NCI-H146 treated with DMSO at 0.1 percent for 48 hours (cell line): Measurements from ENCODE around the gene MXRA7.
A peak's percentile ranks its signal among the peaks of the same experiment; 100 is the strongest.

ENCODE experiments used
- DNase-seq: peaks from one replicate; lab custom pipeline; 2025; ENCODE audit not compliant: unreplicated experiment; lab: John Stamatoyannopoulos, UW

MXRA7 gene

DNA sequence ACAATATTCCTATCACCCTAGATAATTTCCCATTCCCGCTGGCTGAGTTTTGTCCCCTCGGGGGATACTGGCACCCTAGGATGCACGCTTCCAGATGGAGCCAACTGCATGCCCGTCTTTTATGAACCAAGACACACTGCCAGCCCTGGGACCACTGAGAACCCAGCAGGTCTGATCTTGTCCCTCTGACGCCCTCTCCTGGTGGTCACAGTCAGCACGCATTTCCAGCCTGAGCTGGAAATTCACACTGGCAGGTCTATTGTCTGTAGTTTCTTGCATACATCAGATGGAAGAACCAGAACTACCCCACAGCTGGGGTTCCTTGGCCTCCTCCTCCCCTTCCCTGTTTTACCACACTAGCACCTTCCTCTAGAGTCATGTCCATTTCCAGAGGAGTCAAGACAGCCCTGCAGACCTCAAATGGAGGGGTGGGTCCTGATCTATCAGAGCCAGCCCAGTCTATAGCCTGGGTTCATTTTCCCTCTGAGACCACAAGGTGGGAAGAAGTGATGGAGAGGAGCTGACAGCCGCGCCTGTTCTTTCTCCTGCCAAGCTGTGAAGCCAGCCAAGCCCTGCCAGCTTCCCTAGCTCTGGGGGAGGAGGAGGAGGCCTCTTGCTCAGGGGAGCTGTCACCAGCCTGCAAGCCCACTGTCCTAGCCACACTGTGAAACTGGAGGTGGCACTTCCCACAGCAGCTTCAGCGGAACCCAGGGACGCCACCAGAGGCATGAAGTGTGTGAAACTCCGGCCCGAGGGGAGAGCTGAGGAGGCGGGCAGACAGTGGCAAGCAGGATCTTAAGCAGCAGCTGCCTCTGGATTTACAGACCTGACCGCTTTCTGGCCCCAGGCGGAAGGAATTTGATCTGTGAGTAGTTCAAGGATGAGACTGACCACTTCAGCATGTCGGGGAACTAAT, 29.3 kb downstream of the MXRA7 start:
- DNase-seq = peak; percentile 69

DNA sequence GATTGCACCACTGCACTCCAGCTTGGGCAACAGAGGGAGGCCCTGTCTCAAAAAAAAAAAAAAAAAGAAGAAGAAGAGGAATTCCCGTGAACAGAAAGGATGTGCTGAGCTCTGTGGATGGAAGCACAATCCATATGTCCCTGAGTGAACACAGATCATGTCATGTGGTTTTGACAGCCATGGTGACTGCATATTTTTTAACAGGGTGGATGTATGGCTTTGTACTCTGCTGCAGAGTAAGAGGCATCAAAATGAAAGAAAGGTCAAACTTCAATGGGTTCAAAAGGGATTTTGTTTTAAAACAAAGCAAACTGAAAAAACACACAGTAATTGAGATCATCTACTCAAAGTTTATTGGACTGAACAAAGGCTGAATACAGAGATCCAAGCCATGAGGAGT, 31.5 kb downstream of the MXRA7 start:
- DNase-seq = no peak

DNA sequence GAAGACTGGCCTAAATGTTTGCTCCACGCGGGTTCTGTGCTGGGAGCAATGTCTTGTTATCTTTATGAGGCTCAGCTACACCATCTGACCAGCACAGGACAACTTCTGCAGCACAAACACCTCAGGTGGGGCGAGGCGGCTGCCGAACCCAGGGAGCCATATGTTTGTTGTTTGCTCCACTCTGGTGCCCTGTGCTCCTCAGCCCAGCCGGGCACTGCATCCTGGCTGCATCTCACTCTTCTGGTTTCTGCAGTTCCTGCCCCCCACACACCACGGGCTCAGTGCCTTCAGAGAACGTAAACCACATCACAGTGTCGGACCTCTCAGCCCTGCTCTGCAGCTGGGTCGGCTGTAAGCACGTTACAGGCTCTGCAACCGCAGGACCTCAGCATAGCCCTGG, 32.4 kb downstream of the MXRA7 start:
- DNase-seq = no peak

DNA sequence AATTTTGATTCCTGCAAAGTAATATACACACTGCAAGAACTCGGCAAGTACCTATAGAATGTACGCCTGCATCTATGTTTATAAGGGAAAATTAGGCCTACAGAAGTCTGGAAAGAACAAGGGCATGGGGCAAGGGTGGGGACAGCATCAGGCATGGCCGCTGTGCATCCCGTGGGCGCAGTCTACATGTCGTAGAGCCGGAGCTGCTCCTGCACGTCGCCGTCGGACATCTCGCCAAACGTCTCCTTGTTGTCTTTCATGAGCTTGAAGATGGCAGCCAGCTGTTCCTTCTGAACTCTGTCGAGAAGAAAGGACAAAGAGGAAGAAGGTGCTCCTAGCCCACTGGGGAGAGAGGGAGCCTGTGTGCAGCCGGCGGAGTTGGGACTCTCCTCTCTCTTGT, 33.4 kb downstream of the MXRA7 start:
- no peak for DNase-seq

DNA sequence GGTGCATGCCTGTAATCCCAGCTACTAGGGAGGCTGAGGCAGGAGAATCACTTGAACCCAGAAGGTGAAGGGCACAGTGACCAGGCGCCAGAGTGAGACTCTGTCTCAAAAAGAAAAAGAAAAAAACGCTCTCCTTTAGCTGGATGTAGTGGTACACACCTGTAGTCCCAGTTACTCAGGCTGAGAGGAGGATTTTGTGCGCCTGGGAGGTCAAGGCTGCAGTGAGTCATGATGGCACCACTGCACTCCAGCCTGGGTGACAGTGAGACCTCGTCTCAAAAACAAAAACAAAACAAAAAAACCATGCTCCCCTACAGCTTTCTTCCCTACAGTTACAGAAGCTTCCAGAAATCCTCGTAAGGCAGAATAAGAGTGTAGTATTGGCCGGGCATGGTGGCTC, 34.1 kb downstream of the MXRA7 start:
- no peak for DNase-seq

DNA sequence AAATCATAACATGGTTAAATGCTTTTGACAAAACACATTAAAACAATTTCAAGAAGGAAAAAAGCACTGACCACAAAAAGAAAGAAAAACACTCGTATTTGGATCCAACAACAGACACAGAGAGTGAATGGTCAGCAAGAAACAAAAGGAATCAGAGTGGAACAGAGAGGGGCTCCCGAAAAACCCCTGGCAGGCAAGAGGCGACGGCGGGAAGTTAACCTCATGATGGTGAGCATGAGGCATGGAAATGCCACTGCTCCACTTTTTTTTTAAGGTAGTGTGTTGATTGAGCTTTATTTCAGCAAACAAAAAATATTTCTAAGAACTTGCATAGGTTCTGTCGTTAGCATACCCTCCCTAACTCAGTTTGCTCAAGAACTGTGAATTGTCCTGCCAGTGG, 35.1 kb downstream of the MXRA7 start:
- DNase-seq = no peak

DNA sequence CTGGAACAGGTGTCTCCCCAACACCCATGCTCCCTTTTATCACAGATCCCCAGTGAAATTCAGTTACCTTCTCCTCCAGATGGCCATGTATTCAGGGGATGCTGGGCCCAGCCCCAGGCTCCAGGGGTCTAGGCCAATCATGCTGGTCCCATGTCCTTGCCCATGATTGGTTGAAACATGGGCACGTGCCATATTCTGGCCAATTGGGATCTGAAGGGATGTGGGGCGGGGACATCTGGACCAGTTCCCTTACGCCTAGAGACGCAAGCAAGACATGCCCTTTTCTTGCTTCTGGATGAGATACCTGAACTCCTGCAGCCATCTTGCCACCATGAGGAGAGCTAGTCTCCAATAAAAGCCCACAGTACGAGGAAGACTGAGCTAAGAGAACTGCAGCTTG, 36.2 kb downstream of the MXRA7 start:
- DNase-seq = no peak

DNA sequence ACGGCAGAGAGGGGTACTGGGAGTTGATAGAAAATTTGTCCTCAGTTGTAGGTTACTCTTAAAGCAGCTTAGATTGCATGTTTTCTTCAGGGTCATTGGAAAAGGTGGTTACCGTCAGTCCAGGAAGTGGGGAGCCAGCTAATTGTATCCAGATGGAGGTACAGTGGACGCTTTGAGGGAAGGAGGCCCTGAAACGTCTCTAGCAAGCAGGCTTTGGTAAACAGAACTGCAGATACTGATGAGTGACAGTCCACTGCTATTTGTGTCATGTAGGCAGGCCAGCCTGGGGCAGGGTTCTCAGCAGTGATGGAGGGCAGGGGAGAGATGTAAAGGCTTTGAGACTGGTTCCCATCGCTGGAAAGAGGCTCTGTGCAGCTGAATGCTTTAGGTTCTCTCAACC, 37.0 kb downstream of the MXRA7 start:
- DNase-seq = no peak

DNA sequence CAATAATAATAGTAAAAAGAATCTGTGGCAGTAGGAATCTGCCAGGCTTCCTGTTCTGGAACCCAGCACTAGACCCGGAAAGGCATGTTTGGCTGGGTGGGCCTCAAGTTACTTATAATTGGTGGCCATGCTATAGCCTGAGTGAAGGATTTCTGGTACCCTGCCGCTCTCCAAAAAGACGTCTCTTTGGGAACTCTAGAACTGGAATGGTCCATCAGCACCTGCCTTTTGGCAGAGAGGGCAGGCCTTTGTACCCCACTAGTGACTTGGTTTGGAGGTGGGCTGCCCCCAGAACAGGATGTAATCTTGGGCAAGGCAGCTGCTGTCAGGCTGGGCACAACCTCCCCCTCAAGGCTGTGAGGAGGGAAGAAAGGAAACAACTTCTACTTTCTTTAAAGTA, 37.9 kb downstream of the MXRA7 start:
- no peak for DNase-seq

DNA sequence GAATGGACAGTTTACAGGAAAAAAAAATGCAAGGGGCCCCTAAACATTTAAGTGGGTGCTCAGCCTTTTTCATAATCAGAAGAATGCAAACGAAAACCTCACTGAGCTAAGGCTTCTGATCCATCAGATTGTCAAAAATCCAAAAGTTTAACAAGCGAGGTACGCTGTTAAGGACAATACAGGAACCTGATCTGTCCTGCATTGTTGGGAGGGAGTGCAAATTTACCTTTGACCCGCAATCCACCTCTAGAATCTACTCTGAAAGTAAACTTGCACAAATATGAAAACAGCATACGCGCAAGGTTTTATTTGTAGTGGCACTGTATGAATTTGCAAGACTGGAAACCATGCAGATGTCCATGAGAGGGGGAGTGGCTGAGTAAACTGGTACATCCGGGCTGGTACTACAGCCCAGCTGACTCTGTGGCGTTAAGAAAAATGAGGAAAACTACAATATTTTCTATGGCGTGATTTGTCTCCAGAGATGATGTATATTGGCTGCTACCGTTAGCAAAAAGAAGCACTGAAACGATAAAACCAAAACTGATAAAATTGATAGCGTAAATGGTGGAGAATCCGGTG, 38.4 kb downstream of the MXRA7 start:
- DNase-seq = peak; percentile 14

DNA sequence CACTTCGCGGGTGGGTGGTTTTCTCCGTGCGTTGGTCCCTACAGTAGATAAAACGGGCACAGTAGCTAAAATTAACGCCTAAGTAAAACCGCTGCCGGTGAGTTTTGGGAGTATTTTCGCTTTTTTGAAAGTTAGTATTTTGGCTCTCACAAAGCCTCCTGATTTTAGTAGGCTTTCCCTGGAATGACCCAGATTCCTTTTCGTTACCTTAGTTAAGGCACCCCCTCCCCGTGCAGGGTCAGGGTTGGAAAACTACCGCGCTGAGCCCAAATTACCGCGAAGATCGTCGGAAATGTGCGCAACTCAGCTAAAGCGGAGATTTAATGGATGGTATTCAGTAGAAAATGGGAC, 38.9 kb downstream of the MXRA7 start:
- DNase-seq = no peak

DNA sequence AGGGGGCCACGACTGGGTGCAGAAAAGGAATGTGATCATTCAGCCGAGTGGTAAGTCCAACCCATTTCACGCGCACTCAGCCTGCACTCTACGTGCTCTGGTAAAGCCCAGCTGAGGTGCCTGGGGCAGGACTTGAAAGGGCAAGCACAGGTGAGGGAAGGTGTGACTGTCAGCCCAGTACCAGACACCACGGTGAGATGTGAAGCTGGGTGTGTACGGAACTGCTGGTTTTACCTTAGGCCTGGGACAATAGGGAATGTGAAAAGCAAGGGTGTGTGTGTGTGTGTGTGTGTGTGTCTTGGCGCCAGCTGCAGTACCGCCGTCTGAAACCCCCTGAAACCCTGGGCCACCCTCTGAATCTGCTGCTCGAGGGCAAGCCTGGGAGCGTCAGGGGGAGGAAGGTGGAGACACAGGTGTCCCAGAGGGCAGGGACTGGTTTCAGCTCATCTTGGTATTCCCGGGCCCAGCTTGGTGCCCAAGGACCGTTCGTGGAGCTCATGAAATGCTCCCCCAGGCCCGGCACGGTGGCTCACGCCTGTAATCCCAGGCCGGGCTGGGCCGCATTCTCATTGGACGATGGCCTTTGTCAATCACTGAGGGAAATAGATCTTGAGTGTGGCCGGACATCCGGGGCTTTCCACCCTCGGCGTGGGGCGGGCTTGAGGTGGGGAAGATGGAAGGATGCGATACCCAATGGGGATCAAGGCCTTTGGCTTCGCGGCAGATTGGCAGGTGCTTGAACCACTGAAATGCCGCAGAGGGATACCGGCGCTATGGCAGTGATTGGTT, 39.4 kb downstream of the MXRA7 start:
- peak; percentile 97 for DNase-seq

DNA sequence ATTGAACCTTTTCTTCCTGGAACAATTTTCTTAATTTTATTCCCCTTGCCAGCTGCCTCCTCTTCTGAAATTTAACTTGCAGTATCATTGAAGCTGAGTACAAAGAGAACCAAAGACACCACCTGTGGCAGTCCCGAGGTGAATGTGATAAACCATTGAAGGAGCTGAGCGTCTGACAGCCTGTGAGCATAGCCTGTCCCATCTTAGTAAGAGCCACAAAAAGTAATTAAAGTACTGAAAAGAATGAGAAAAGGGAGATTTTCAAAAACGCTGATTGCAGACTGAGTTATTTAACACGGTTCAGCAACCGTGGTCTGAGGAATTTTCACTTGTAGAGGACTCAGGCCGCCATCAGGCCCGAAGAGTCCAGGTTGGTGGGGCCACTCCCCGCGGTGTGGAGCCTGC, 40.0 kb downstream of the MXRA7 start:
- DNase-seq = no peak

DNA sequence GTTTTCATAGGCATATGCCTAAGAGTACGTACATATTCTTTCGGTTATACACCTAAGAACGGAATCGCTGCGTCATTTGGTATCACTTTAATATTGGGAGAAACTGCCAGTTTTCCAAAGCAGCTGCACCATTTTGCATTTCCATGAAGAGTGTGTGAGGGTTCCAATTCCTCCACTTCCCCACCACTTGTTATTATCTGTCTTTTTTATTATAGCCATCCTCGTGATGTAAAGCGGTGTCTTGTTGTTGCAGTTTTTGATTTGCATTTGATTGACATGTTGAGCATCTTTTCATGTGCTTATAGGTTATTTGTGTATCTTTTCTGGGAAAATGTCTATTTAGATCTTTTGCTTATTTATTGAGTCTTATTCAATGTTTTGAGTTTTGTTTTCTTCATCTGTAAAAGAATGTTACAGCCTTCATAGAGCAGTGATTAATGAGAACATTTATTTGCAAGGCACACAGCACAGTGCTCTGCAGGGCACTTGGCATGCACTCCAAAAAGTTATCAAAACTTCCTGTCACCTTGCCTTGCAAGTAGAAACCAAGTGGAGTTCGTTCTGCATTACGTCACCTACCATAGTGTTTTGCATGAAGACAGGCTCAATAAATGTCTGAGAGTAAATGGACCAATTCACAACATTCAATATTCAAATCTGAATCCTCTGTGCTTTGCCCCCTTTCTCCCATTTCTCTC, 40.6 kb downstream of the MXRA7 start:
- DNase-seq = no peak

DNA sequence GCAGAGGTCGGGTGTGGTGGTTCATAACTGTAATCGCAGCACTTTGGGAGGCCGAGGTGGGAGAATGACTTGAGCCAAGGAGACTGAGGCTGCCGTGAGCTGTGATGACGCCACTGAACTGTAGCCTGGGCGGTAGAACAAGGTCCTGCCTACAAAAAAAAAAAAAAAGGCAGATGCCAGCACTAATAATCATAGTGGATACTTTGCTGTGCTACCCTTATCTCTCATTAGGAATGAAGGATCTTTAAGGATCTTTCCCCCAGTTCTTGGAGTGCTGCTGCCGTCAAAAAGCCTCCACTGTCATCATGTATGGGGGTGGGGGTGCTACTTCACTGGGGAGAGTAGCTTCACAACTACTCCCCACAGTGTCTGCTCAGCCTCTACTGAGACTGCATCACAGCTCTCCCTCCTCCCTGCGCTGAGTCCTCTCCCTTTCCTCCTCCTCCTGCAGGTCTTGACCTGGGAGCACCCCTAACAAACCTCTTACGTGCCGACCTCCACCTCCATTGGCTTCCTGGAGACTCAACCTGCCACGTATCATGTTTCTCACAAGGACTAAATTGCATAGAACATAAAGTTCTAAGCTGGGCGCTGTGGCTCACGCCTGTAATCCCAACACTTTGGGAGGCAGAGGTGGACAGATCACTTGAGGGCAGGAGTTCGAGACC, 42.8 kb downstream of the MXRA7 start:
- DNase-seq = no peak

DNA sequence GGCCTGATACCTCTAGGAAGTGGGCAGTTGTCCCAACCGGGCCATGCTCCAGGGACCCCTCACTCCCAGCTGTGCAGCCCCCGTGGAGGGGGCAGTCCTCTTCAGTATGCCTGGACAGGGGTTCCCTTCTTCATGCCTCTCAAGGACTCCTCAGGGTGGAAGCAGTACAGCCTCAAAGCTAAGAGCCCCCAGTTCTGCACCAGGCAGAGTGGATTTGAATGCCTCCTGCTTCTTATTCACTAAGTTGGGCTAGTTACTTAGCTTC, 43.3 kb downstream of the MXRA7 start:
- no peak for DNase-seq

DNA sequence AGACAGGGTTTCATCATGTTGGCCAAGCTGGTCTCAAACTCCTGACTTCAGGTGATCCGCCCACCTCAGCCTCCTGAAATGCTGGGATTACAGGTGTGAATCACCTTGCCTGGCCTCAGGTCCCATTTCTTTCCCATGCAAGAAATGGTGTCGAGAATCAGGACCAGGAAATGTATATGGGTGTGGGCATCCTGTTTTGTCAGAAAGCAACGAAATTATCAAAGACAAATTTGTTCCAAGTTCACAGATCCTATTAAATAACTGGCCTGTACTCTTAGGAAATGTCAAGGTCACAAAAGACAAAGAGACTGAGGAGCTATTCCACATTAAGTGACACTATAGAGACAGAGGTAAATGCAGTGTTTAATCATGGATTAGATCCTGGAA, 50.1 kb downstream of the MXRA7 start:
- DNase-seq = no peak

DNA sequence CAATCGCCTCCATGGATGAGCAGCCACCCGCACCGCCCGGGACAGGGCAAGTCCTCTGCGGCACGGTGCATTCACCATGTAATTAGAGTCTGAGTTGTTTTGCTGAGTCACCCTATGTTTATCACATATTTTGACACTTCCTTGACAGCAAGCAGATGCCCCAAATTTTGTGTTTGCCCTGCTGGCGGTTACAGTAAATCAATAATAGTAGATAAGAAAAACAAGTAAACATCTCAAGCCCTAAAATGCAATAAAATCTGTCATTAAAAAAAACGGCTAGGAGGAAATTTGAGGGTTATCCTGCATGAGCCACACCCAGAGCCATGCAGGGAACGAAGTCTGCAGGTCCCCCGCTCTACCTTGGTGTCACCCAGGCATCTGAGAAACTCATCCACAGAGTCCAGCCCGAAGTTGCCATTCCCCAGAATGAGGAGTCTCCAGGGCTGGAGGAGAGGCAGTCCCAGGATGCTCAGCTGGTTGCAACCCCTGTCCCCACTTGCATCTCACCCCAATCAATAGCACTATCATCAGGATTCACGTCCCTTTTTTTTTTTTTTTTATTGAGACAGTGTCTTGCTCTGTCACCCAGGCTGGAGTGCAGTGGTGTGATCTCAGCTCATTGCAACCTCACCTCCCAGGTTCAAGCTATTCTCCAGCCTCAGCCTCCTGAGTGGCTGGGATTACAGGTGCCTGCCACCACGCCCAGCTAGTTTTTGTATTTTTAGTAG, 50.7 kb downstream of the MXRA7 start:
- no peak for DNase-seq

DNA sequence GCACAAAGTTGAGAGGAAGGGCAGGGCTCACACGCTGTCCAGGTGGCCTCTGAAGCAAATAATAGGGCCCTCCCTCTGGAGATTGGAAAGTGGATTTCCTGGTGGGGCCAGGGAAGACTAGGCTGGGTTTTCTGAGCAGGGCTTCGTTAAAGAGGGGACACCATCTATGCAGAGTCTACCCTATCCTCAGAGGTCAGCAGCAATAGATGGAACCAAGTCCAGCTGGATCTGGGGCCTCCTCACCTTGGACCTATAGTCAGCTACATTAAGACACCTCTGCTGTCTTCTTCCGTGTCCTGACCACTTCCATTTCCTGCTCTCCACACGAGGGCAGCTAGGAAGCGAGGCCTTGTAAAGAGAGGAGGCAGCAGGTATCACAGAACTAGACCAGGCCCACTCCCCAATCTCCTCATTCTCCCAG, 52.5 kb downstream of the MXRA7 start:
- peak; percentile 66 for DNase-seq

DNA sequence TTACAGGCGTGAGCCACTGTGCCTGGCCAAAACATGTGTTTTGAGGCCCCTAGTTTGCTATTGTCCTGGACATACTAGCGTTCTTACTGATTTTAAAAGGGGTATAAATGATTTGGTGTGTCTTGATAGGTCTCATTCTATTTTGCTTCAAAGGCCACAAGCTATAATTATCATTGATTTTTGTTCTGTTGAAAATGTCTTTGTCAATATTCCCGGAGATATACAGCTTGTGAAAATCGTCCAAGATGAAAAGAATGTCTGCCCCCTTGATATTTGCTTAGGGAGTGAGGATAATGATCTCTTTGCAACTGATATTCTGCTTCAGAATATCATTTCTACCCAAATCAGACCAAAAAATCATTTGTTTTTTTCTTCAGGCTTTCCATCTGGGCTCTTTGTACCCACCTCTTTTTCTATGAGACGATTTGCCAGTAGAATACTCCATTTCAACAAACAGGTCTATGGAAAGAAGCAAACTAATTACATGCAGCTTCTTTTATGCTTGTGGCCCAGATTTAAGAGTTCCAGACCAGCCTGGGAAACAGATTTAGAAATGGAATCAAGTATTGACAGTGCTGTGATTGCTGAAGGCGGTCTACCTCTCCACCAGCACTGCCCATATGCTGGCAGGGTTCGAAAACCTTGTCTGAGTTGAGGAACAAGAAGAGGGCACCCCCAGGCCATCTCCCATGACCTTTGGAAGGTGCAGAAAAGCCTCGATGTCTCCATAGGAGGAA, 53.1 kb downstream of the MXRA7 start:
- peak; percentile 92 for DNase-seq
